ENCODE data around the gene ARHGEF17.

GRCh38 chr11:73399636-73400035 lies 91.6 kb downstream of the ARHGEF17 start:
- TF ChIP-seq ARNT (IDR thresholded peaks at IDR 0.05) (no peak), FOXK2 (IDR thresholded peaks at IDR 0.05) (no peak), BHLHE40 (IDR thresholded peaks at IDR 0.05; ENCODE audit: borderline replicate concordance) (no peak), FOXM1 (IDR thresholded peaks at IDR 0.05; ENCODE audit: borderline replicate concordance) (no peak), ELF4 (IDR thresholded peaks at IDR 0.05) (no peak), NFRKB (IDR thresholded peaks at IDR 0.05) (no peak), SUZ12 (IDR thresholded peaks at IDR 0.05) (no peak), FOXA1 (IDR thresholded peaks at IDR 0.05) (no peak), L3MBTL2 (conservative IDR thresholded peaks at IDR 0.05) (no peak), ZNF384 (IDR thresholded peaks at IDR 0.05) (no peak), HDGF (IDR thresholded peaks at IDR 0.05; ENCODE audit: borderline replicate concordance) (no peak)
